Panc1 (cell line): ENCODE data around the gene VTI1A. TPM values are rescaled to one million over a fixed set of nuclear protein-coding genes. Genes with fewer than 3 reads are reported as not detected.

Experiments
- ATAC-seq: fragments of 200-7000 bp; cut with Tn5 transposase; 2 replicates; pipeline ENCODE4 v1.9.1; 2020; ENCODE audit warnings: mild to moderate bottlenecking, moderate library complexity
- BruUV-seq: library from RNA; stranded (reverse); fragments of 400-500 nt; replicated peaks from 2 replicates; lab custom pipeline; 2021; lab: Mats Ljungman, UMichigan
- CTCF ChIA-PET: fragments of 300-600 bp; sonication (Branson Sonifier 250); formaldehyde crosslinking; loops from one replicate; lab custom pipeline; 2022; ENCODE audit warnings: antibody characterized with exemption; lab: Charles Lee
- POLR2A ChIA-PET: fragments of 300-600 bp; sonication (Branson Sonifier 250); formaldehyde crosslinking; loops from one replicate; lab custom pipeline; 2022; ENCODE audit warnings: antibody characterized with exemption; lab: Charles Lee
- DNase-seq: peaks from one replicate; pipeline ENCODE4 v3.0.0-alpha.2; 2010; ENCODE audit warnings: low read depth, low spot score
- H3K27ac ChIP-seq: 2 replicates; pipeline ENCODE4 v1.5.1; 2011; ENCODE audit warnings: mild to moderate bottlenecking, low read length, inconsistent platforms
- H3K27me3 ChIP-seq: fragments of 200-500 bp; sonication (Bioruptor generic); 2 replicates; pipeline ENCODE4 v1.6.0; 2014; ENCODE audit warnings: low read length, inconsistent platforms; ENCODE audit not compliant: control insufficient read depth, insufficient read depth
- H3K36me3 ChIP-seq: fragments of 200-500 bp; sonication (Bioruptor generic); 2 replicates; pipeline ENCODE4 v1.5.1; 2014; ENCODE audit warnings: inconsistent platforms, mild to moderate bottlenecking, low read length, moderate library complexity; ENCODE audit not compliant: control insufficient read depth, insufficient read depth
- H3K4me1 ChIP-seq: 2 replicates; pipeline ENCODE4 v1.5.1; 2011; ENCODE audit warnings: inconsistent platforms, mild to moderate bottlenecking, low read length, moderate library complexity; ENCODE audit not compliant: control insufficient read depth, insufficient read depth
- H3K4me3 ChIP-seq, 2 experiments: 2 replicates each; pipeline ENCODE4 v1.5.1; 2011 to 2012; ENCODE audit warnings: low read depth in 2 of 2, low read length in 2 of 2, mild to moderate bottlenecking in 2 of 2, inconsistent platforms in 1 of 2, moderate library complexity in 1 of 2
- H3K9me3 ChIP-seq: fragments of 200-500 bp; sonication (Bioruptor generic); 2 replicates; pipeline ENCODE4 v1.5.1; 2014; ENCODE audit warnings: low read depth, mild to moderate bottlenecking, inconsistent platforms, low read length, moderate library complexity; ENCODE audit not compliant: control insufficient read depth, insufficient read depth
- CTCF ChIP-seq: fragments of 450-650 bp; IDR thresholded peaks from 2 replicates; pipeline ENCODE4 v1.5.1; 2017; ENCODE audit warnings: mild to moderate bottlenecking
- POLR2AphosphoS5 ChIP-seq: IDR thresholded peaks from 2 replicates; pipeline ENCODE4 v1.6.1; 2012; ENCODE audit warnings: mild to moderate bottlenecking, low read depth, low read length, moderate library complexity
- REST ChIP-seq, 2 experiments: IDR thresholded peaks; 2 replicates each; pipeline ENCODE4 v1.6.1; 2011 to 2012; ENCODE audit warnings: low read depth in 2 of 2, control low read depth in 1 of 2, low read length in 1 of 2, mild to moderate bottlenecking in 1 of 2, moderate library complexity in 1 of 2; ENCODE audit not compliant: insufficient read depth in 1 of 2
- SIN3A ChIP-seq: IDR thresholded peaks from 2 replicates; pipeline ENCODE4 v1.6.1; 2012; ENCODE audit warnings: low read depth, mild to moderate bottlenecking, low read length, moderate library complexity, borderline replicate concordance; ENCODE audit not compliant: insufficient read depth
- TCF7L2 ChIP-seq: IDR thresholded peaks from 2 replicates; pipeline ENCODE4 v1.6.1; 2011; ENCODE audit warnings: mild to moderate bottlenecking, low read depth, low read length, inconsistent platforms
- in situ Hi-C: cut with HindIII; loops from 2 replicates; pipeline ENCODE4 v1.10.0; 2016; ENCODE audit warnings: low sequenced_read_pairs, low pct_unique_long_range_greater_than_20kb
- intact Hi-C: fragments of 100-400 bp; cut with micrococcal nuclease; formaldehyde crosslinking; loops from one replicate; pipeline ENCODE4 v1.10.0; 2022; ENCODE audit not compliant: unreplicated experiment
- total RNA-seq: library from RNA; stranded (reverse); gene quantifications from one replicate; pipeline ENCODE4 v1.2.1, GENCODE V29; 2021; ENCODE audit not compliant: unreplicated experiment

VTI1A gene
- total RNA-seq, 1 experiment from 2014 or later: 36.3 TPM

GRCh38 chr10:112750427-112751167 is 303.6 kb downstream of the VTI1A start:
- BruUV-seq: no TSS peak
- in situ Hi-C loops (no loop called here), intact Hi-C loops (no loop called here)
- Histone ChIP-seq H3K9me3 (no peaks in the 10 kb centered on the region), H3K4me1 (no peaks in the 10 kb centered on the region; the same call in 1 of the 2 replicates), H3K27me3 (no peaks in the 10 kb centered on the region), H3K4me3 (no peak overlapping the region), H3K36me3 (no peaks in the 10 kb centered on the region), H3K27ac (no peak overlapping the region)
- ATAC-seq: no peak
- POLR2A ChIA-PET: interaction anchor here (0.6 kb wide), 1 partner anchor 107 kb away, joined by 4 read pairs; no protein-coding TSS in a partner anchor
- CTCF ChIA-PET: no interaction called here
- DNase-seq: no peak
- TF ChIP-seq TCF7L2: no peak
- TF ChIP-seq POLR2AphosphoS5: no peak
- TF ChIP-seq CTCF: no peak
- TF ChIP-seq REST (IDR thresholded peaks at IDR 0.05; ENCODE audit: insufficient read depth in 1 of 2, low read depth in 2 of 2, low read length in 1 of 2): no peak
- no peak for TF ChIP-seq SIN3A

- TF ChIP-seq SIN3A: no peak
- no peak for TF ChIP-seq REST (IDR thresholded peaks at IDR 0.05; ENCODE audit: insufficient read depth in 1 of 2, low read depth in 2 of 2, low read length in 1 of 2)
- TF ChIP-seq CTCF: no peak
- TF ChIP-seq POLR2AphosphoS5: no peak
- no peak for TF ChIP-seq TCF7L2
- Histone ChIP-seq H3K4me1 (no peaks in the 10 kb centered on the region; the same call in 1 of the 2 replicates), H3K36me3 (no peaks in the 10 kb centered on the region), H3K27me3 (no peaks in the 10 kb centered on the region), H3K9me3 (no peaks in the 10 kb centered on the region), H3K4me3 (no peak overlapping the region), H3K27ac (no peak overlapping the region)
- in situ Hi-C loops (no loop called here), intact Hi-C loops (no loop called here)
- ChIA-PET POLR2A (no interaction called here), CTCF (no interaction called here)
- DNase-seq (no peak), ATAC-seq (no peak)
- no TSS peak for BruUV-seq
Observed at GRCh38 chr10:112751651-112752050, 304.6 kb downstream of the VTI1A start.
